Measurements from ENCODE around the gene SIRT7. TPM values are rescaled to one million over a fixed set of nuclear protein-coding genes. Genes with fewer than 3 reads are reported as not detected.
A peak's percentile ranks its signal among the peaks of the same experiment; 100 is the strongest.

The SIRT7 gene
- total RNA-seq, 4 donors from 2014 or later = 76.5 to 315 (median 172) TPM

- TF ChIP-seq CTCF (IDR thresholded peaks at IDR 0.05) (no peak), POLR2A (IDR thresholded peaks at IDR 0.05) (no peak), EP300 (IDR thresholded peaks at IDR 0.05; ENCODE audit: low read depth) (no peak), POLR2AphosphoS5 (IDR thresholded peaks at IDR 0.05) (no peak)
- Histone ChIP-seq H3K4me1 (peaks cover 10 to 17% (median 13%) of the 10 kb centered on the region in 4 donors), H3K36me3 (peaks cover 0 to 9% (median 0%) of the 10 kb centered on the region in 4 donors), H3K27me3 (peaks cover 21% of the 10 kb centered on the region), H3K9me3 (no peaks in the 10 kb centered on the region), H3K27ac (no peak overlapping the region), H3K4me3 (peak overlapping the region in 3 of 4 donors; percentile 16 to 41 (median 32))
- DNase-seq = no peak
- intact Hi-C loops (cut with DNase I; ENCODE audit: low total_unique reads) = no loop called here
- in situ Hi-C loops (cut with MboI; ENCODE audit: low pct_ligation_motif_present in 1 of 4, low pct_unique_long_range_greater_than_20kb in 1 of 4, low sequenced_read_pairs in 3 of 4) = no loop called here
- 32% methylated on average over 35 of the region's 47 CpGs; no CpG with 5 or more reads in 1 of the 2 donors for WGBS, 2 donors (ENCODE audit: low coverage in 1 of 2)
Observed at GRCh38 chr17:81902653-81903414, 15.1 kb downstream of the SIRT7 start.

GRCh38 chr17:81902023-81902652, 15.8 kb downstream of the SIRT7 start, which contains the start of gene NPB:
Gene NPB, plus strand, starts transcription at chr17:81902238. Its CDS starts 40 bp downstream, at chr17:81902278.
- Histone ChIP-seq H3K27ac (no peak within 1 kb of the TSS), H3K27me3 (peaks cover 21% of the 10 kb centered on the region), H3K9me3 (no peaks in the 10 kb centered on the region), H3K4me1 (peaks cover 10 to 17% (median 13%) of the 10 kb centered on the region in 4 donors), H3K36me3 (peaks cover 0 to 16% (median 0%) of the 10 kb centered on the region in 4 donors), H3K4me3 (peak within 1 kb of the TSS in 3 of 4 donors; percentile 16 to 41 (median 32))
- TF ChIP-seq POLR2AphosphoS5 (IDR thresholded peaks at IDR 0.05) (peak in 1 of 3 donors; percentile 29), EP300 (IDR thresholded peaks at IDR 0.05; ENCODE audit: low read depth) (no peak), CTCF (IDR thresholded peaks at IDR 0.05) (no peak), POLR2A (IDR thresholded peaks at IDR 0.05) (peak; percentile 10)
- intact Hi-C loops (cut with DNase I; ENCODE audit: low total_unique reads) = no loop called here
- in situ Hi-C loops (cut with MboI; ENCODE audit: low pct_ligation_motif_present in 1 of 4, low pct_unique_long_range_greater_than_20kb in 1 of 4, low sequenced_read_pairs in 3 of 4) = no loop called here
- no CpG with 5 or more reads among the region's 79 CpGs for WGBS, 2 donors (ENCODE audit: low coverage in 1 of 2)
- DNase-seq = no peak

- intact Hi-C loops (cut with DNase I; ENCODE audit: low total_unique reads) (no loop called here), in situ Hi-C loops (cut with MboI; ENCODE audit: low pct_ligation_motif_present in 1 of 4, low pct_unique_long_range_greater_than_20kb in 1 of 4, low sequenced_read_pairs in 3 of 4) (no loop called here)
- H3K9me3 ChIP-seq = no peaks in the 10 kb centered on the region
- no peak overlapping the region for H3K27ac ChIP-seq
- peak overlapping the region in 3 of 4 donors; percentile 16 to 41 (median 32) for H3K4me3 ChIP-seq
- H3K36me3 ChIP-seq = peaks cover 0 to 17% (median 0%) of the 10 kb centered on the region in 4 donors
- H3K27me3 ChIP-seq = peaks cover 21% of the 10 kb centered on the region
- TF ChIP-seq EP300 (IDR thresholded peaks at IDR 0.05; ENCODE audit: low read depth) = no peak
- TF ChIP-seq POLR2A (IDR thresholded peaks at IDR 0.05) = peak; percentile 5
- peaks cover 10 to 17% (median 13%) of the 10 kb centered on the region in 4 donors for H3K4me1 ChIP-seq
- 60% methylated on average over 14 of the region's 21 CpGs; no CpG with 5 or more reads in 1 of the 2 donors for WGBS, 2 donors (ENCODE audit: low coverage in 1 of 2)
- DNase-seq = no peak
Observed at GRCh38 chr17:81901167-81902022, 16.6 kb downstream of the SIRT7 start.

GRCh38 chr17:81900181-81900820, 17.7 kb downstream of the SIRT7 start:
- in situ Hi-C loops (cut with MboI; ENCODE audit: low pct_ligation_motif_present in 1 of 4, low pct_unique_long_range_greater_than_20kb in 1 of 4, low sequenced_read_pairs in 3 of 4) (no loop called here), intact Hi-C loops (cut with DNase I; ENCODE audit: low total_unique reads) (no loop called here)
- Histone ChIP-seq H3K36me3 (peaks cover 0 to 28% (median 3%) of the 10 kb centered on the region in 4 donors), H3K9me3 (no peaks in the 10 kb centered on the region), H3K4me1 (peaks cover 10 to 17% (median 13%) of the 10 kb centered on the region in 4 donors), H3K4me3 (no peak overlapping the region), H3K27ac (no peak overlapping the region), H3K27me3 (peaks cover 21% of the 10 kb centered on the region)
- DNase-seq = no peak
- 90% methylated on average over 17 of the region's 18 CpGs; no CpG with 5 or more reads in 1 of the 2 donors for WGBS, 2 donors (ENCODE audit: low coverage in 1 of 2)
- TF ChIP-seq POLR2AphosphoS5 (IDR thresholded peaks at IDR 0.05) = no peak
- no peak for TF ChIP-seq CTCF (IDR thresholded peaks at IDR 0.05)
- TF ChIP-seq POLR2A (IDR thresholded peaks at IDR 0.05) = no peak
- TF ChIP-seq EP300 (IDR thresholded peaks at IDR 0.05; ENCODE audit: low read depth) = no peak

Measured in transverse colon (tissue), 4 donors.